Left lobe of liver (tissue), 2 donors: ENCODE results near the gene GPX2. TPM values are rescaled to one million over a fixed set of nuclear protein-coding genes. Genes with fewer than 3 reads are reported as not detected.

ENCODE experiments used
- ATAC-seq: fragments of 200-7000 bp; cut with Tn5 transposase; one replicate; pipeline ENCODE4 v1.9.1; 2020; ENCODE audit warnings: mild to moderate bottlenecking, moderate library complexity
- DNase-seq: peaks from one replicate; pipeline ENCODE4 v3.0.0-alpha.2; 2020; ENCODE audit warnings: low spot score
- total RNA-seq: library from RNA; stranded (reverse); gene quantifications from one replicate; pipeline ENCODE4 v1.2.1, GENCODE V29; 2021
- donor health status: DM: no; HTN: no; CAD: no; lungs with moderate emphysema.
- donor health status: DM: no; HTN: yes; CAD: no.

The GPX2 gene
- total RNA-seq, 1 donor from 2014 or later: 292 TPM

DNA sequence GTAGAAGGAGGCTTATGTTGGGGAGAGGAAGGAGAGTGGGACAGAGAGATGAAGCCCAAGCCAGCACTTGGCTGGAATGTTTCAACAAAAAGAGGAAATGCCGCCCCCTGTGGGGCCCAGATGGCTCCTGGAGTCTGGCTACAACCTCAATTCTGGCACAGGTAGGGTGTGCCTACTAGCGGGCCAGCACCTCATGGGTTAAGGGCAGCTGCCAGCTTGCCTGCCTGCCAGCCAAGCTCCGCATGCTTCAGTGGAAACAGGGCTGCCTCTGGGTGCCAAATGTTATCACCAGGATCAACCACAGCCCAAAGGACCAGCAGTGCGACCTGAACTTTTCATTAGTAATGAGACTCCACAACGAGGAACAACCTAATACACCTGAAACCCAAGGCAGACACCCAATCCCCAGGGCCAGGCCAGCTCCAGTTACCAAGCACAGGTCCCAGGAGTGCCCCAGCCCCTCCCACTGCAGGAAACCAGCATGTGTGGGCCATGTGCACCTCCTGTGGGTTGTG is 18.3 kb upstream of the GPX2 start:
- ATAC-seq (peak; percentile 82), DNase-seq (peak; percentile 56)

DNA sequence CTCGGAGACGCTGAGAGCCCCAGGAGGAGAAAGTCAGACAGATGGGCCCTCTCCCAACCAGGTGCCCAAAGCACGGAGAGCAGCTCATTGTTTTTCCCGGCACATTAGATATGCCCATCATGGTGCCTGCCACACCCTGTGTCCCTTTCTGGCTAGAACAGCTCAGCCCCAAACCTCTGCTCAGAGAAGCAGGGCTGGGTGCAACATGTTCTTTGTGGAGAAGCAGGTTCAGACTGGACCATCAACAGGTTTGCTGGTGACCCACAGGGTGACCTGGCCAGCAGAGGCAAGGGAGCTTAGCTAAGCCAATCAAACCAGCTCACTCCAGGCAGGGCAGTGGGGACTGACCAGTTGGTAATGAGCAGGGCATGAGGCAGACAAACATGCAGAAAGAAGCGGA is 16.2 kb upstream of the GPX2 start:
- no peak for ATAC-seq

DNA sequence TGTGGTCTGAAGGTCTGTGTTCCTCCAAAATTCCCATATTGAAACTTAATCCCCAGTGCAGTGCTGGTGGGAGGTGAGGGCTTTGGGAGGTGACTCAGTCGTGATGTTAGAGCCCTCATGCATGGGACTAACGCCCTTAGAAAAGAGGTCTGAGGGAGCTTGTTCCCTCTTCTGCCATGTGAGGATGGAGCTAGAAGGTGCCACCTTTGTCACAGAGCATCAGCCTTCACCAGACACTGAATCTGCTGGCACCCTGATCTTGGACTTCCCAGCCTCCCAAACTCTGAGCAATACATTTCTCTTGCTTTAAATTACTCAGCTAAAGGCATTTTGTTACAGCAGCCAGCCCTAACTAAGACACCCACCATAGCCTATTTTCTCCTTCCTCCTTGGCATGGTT is 15.7 kb upstream of the GPX2 start:
- DNase-seq: no peak
- no peak for ATAC-seq

More for the DNA sequence above, 16.2 kb upstream of the GPX2 start:
- no peak for DNase-seq

DNA sequence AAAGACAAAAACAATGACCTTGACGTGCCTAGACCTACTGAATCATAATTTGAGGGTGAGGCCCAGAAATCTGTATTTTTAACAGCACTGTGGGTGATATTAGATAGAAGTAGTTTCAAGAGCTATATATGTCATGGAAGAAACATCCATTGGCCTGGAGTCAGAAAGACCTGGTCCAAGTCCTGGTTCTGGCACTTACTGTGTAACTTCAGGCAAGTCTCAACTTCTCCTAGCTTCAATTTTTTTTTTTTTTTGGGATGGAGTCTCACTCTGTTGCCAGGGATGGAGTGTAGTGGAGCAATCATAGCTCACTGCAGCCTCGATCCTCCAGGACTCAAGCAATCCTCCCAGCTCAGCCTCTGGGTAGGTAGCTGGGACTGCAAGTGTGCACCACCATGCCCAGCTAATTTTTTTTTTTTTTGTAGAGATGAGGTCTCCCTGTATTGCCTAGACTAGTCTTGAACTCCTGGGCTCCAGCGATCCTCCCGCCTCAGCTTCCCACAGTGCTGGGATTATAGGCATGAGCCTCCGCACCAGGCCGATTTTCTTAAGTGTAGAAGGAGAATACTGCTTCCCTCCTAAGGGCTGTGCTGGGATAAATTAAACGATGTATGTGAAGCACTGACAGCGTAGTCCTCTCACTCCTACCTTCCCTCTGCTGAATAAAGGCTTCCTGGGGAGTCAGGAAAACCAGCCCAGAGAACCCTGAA is 14.3 kb upstream of the GPX2 start:
- ATAC-seq (no peak), DNase-seq (no peak)

DNA sequence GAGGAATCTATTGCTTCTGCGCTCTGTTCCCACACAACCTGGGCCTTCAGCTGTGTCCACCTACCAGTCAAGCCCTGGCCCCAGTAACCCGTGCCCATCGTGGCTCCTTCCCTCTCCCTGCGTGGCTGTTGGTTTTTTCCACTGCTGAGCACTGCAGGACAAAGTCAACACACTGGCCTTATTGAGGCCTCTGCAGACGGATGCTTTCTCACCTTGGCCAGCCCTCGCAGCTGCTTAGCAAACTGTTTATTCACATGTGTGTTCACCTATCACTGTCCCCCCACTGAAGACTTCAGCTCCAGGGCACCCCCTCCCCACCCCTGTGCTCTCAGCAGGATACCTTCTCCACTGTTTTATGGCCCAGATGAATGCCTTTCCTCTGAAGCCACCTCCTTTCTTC is 12.8 kb upstream of the GPX2 start:
- no peak for DNase-seq
- ATAC-seq: no peak

DNA sequence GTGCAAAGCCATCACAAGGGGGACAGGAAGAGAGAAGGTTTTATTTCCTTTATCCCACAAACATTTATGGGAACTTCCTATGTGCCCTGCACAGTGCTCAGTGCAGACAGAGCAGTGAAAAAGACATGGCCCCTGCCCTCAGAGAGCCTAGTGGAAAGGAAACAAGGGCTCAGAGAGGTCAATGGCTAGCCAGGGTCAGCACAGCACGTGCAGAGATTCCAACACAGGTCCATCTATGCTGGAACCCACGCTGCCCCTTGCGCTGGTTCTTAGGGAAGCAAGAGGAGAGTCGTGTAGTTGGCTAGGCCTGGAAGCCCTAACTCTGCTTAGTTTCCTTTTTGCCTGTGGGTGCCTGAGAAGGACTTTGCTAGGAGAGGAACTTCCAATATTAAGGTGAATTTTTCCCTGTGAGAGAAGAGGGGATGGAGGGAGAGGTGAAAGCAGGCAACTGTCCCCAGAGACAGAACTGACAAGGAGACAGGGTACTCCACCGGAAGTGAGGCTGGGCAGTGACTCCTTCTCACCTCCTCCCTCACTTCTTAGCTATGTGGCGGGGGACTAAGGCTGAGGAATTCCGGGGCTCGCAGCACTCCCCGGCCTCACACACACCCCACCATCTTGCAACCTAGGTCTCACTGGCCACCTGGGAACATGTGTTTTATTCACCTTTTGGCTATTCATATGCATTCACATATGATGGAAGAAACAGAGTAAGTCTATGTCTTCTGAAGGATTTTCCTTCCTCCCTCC is 12.1 kb upstream of the GPX2 start:
- ATAC-seq (no peak), DNase-seq (no peak)

DNA sequence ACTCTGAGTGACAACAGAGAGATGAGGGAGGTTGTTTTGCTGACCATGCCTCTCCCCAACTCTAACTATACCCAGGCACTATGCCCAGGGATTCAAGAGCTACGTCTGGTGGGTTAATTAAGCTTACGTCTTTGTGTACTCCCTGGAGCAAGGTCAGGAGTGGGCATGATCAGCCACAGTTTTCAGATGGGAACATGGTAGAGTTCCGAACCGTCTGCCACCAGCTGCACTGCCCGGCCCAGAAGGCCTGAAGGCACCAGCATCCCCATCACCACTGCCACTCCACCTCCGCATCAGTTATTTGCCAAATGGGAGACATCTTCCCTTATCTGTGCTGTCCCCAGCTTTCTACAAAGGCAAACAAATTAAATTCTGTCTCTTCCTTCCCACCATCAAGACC is 11.1 kb upstream of the GPX2 start:
- ATAC-seq (no peak), DNase-seq (no peak)

DNA sequence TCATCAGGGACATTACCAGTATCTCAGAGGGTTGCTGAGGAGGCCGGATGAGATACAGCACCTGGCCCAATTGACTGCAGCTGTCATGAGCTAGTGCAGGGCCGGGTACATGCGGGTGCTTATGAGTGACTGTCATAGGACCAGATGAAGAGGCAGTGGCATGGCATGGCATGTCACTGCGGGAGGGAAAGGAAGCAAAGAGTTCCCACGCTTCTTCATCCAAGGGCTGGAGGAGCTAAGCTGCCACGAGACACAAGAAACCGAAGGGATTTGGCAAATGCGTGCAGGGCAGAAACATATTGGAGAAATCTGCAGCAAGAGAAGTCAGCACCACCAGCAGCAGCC is 10.7 kb upstream of the GPX2 start:
- ATAC-seq: no peak
- no peak for DNase-seq

DNA sequence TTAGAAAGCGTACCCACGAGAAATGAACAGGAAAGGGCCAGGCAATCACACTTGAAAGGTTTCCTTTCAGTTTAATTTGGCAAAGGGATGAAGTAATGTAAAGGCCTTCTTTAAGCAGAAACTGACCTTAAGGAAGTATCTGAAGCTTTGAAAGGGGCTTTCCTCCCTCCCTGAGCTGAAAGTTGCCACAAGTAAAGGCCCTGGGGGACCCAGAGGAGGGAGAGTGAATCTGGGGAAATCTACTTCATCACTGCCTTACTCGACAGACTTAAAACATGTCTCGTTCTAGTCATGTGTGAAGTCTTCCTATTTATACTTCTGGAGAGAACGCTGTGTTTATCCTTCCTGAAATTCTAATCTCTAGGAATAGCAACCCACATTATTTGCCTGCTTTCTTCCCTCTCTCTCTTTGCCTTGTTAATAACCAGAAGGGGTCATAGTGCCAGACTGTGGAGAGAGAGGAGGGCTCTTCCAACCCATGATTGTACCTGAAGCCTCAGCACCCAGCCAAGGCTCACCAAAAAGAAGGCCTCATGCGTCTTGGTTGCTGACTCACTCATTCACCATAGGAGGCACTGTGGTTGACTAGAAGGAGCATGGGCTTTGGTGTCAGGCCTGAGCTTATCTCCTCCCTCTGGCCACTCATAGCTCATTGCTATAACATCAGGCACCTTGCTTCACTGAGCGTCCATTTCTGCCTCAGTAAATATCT is 10.2 kb upstream of the GPX2 start:
- DNase-seq (no peak), ATAC-seq (no peak)

DNA sequence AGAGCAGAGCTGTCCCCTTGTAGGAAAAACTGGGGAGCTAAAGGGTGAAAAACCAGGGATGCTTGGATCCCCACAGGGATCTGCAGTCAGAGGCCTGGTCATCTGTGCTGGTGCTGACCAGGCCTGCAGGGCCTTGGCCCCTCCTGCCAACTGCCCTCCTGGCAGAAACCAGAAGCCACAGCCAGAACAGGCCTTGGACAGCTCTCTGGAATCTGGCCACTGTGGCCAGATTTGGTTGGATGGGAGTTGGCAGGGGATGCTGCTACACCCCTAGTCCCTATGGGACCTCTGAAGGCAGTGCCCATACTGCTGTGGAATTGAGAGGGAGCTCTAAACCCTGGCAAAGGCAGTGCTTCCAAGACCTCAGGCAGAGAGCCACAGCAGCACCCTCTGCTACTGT is 9.2 kb upstream of the GPX2 start:
- DNase-seq (no peak), ATAC-seq (peak; percentile 14)

DNA sequence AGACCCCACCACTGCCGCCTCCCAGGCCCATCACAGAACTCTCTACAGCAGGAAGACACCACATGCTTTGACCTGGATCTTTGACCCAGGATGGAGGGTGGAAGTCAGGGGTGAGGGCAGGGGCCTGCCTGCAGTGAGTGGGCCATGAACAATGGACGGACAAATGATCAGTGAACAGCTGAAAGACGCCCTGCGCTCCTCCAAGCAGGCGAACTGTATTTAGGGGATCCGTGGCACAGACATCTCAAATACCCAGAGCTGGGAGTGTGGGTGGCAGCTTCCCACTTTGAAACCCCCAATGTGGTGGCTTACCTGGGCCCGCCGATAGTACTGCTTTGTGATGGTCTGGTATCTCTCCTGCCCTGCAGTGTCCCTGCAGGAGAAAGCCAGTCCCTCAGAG is 8.7 kb upstream of the GPX2 start:
- ATAC-seq (no peak), DNase-seq (no peak)

DNA sequence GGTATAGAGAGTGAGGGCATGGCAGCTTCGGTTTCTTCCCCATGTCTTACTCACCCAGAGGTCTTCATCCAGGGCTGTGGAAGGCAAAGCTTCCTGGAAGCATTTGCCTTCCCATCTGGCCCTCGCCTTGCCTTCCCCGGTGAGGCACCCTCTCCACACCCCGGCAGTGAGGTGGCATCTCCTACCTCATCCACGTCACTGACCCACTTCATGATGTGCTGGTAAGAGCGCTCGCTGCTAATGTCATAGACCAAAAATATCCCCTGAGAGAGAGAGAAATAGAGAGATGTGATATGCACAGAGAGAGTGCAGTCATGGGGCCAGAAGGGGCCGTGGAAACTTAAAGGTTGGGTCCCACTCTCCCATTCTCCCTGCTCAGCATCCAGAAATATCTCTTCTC is 8.3 kb upstream of the GPX2 start:
- DNase-seq: no peak
- no peak for ATAC-seq

DNA sequence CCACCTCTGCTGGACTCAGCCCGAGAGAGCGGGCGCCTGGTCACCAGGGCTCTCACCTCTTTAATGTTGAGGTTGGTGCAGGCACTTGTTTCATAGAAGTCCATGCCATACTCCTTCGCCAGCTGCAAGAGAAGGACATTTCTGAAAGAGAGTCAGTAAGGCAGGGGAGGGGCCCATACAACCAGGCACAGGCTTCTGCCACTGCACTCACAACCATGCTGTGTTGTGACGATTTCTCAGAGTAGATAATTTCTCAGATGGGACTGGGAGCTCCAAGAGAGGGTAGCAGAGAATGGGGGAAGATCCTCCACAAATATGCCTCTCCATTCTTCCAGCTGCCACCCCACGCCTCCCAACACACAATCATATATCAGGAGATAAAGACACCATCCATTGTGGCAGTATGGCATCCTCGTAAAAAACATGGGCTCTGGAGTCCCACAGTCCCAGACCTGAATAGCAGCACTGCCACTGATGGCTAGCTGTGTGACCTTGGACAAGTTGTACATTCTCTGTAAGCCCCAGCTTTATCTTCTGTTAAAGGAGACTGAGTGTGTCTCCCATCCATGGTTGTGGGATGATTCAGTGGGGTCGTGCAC is 6.2 kb upstream of the GPX2 start:
- ATAC-seq: no peak
- DNase-seq: no peak

DNA sequence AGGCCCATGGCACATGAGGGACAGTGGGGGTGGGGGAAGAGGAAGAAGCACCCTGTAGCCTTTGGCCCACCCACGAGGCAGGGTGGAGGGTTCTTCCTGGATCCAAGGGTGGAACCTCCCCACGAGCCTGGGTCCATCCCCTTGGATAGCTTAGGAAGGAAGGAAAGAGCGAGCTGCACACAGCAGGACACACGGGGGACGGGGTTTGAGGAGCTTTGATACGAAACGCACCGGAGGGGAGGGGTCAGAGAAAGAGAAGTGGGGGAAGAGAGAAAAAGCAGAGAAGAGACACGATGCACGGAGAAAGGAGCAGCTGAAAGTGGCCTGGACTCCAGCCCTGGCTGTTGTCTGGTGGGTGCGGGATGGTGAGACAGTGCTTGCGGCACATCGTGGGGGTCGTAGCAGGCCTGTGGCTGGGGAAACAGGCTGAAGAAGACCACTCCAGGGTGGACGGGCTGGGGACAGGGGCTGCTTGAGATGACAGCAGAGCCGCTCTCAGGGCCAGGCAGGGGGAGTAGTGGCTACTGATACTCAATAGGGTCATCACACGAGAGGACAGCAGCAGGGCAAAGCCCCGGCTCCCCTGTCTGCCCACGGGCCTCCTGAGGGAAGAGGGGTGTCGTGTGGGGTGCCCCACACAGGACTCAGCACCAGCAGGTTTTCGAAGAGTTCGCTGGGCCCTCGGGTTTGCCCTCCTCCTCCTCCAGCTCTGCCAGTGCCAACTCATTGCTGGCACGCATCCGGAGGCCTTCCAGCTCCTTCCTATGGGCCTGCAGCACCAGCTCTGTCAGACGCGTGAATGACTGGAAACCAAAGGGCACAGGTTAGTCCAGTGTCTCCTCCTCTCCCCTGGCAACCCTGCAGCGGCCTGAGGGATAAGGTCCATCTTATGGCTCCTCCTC is 5.4 kb upstream of the GPX2 start:
- peak; percentile 97 for DNase-seq
- ATAC-seq: peak; percentile 92

DNA sequence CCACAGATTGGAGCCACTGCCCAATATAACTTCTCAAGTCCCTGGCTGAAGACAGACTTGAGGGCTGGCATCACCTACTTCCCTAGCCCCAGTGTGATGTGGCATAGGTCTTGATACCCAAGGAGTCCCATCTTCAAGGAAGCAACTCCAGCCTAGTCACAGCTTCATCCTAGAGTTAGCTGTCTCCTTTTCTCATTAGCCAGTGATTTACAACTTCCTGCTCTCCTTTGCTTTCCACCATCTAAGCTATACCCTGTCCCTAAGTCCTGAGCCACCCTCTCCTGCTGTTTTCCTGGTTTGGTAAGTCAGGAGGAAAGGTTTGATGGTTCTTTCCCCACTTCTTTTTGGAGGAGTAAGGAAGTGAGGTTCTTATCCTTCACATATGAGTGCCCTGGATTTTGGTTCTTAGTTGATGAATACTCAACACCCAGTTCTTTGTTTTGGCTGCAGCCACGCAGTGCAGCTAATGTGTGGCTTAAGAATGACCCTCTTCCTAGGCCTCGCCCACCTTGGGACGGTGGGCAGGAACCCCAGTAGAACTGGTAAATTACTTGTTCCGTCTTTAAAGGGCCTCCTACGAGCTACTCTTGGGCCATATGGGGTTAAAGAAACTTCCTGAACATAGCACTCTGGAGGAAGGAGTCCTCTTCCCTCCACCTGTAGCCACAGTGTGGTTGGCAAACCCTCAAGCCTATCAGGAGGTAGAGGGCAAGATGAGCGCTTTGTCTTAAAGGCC is 3.9 kb upstream of the GPX2 start:
- ATAC-seq (no peak), DNase-seq (peak; percentile 19)

DNA sequence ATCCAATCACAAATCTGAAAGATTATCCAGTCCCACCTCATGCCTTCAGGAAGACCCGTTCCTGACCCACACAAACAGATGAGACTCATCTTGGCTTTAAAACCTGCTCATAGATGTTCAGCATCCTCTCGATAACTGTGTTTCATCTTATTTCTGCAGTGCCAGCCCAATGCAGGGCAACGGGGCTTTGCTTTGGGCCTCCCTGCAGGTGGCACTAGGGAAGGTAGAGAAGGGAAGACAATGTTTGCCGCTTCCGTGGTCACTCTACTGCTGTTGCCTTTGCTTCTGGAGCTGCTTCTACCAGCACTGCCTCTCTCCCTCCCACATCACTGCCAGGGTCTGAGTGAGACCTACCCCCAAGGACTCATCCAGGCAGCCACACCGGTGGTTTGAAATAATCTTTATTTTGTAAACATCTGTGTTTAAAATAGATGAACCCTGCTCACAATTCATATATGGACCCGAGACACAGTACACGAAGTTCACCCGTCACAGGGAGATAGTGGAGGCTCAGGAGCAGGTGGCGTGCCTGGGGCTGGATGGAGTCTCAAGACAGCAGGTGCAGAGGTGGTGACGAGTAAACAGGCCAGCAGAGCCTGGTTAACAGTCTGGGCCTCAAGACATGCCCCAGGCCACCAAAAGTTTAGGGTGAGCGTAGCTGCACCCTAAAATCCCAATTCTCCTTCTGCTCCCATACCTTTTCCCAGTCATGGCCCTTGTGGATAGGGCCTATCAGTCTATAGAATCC is 3.1 kb upstream of the GPX2 start:
- no peak for ATAC-seq
- peak; percentile 29 for DNase-seq

DNA sequence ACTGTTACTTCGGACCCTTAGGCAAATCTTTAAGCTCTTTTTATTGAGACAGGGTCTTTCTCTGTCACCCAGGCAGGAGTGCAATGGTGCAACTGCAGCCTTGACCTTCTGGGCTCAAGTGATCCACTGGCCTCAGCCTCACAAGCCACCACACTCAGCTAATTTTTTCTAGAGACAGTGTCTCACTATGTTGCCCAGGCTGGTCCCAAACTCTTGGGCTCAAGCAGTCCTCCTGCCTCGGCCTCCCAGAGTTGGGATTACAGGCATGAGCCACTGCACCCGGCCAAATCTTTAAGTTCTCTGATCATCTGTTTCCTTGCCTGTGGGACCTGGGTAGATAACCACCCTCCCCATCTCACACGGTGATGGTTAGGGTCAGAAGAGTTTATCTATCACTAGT is 2.3 kb upstream of the GPX2 start:
- ATAC-seq (no peak), DNase-seq (peak; percentile 35)

DNA sequence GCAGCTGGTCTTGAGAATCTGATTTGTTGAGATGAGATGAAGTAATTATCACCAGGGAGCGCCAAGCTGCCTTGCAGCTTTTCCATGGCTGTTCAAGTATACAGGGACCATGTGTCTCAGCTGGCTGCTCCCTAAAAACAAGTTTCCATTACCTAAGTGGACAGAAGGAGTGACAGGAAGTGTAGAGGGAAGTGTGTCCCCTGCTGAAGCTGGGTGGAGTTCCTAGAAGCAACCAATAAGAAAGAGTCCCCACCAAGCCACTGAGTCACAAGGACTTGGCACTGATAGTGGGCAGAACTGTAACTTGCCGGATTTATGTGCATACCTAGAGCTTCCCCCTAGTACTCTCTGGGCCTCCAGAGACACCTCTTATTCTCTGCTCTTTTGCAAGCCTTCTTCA is 1.5 kb upstream of the GPX2 start:
- DNase-seq (peak; percentile 16), ATAC-seq (no peak)

DNA sequence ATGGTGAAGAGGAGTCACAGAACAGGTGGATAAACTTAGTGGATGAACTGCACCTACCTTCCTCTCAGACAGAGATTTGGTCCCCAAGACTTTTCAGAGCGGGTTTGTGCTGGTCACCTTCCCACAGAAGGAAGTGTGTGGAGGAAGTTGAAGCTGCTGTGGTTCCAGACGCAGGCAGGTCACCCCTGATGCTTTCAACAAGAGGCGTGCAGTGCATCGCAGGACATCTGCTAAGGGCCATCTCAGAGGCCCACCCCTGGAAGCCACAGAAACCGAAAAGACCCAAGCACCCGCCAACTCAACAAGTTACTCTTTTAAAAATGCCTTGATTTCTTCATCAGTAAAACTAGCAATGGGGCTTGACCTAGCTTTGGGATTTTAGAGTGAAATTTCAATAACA is 1.0 kb upstream of the GPX2 start:
- no peak for ATAC-seq
- peak; percentile 43 for DNase-seq
